ENCODE data around the gene TTLL10.
"Not testable (repeated sequence)": the region's sequence is repeated elsewhere in the genome, so short reads cannot be mapped to it uniquely, and the experiment has no call there.

TTLL10 gene

DNA sequence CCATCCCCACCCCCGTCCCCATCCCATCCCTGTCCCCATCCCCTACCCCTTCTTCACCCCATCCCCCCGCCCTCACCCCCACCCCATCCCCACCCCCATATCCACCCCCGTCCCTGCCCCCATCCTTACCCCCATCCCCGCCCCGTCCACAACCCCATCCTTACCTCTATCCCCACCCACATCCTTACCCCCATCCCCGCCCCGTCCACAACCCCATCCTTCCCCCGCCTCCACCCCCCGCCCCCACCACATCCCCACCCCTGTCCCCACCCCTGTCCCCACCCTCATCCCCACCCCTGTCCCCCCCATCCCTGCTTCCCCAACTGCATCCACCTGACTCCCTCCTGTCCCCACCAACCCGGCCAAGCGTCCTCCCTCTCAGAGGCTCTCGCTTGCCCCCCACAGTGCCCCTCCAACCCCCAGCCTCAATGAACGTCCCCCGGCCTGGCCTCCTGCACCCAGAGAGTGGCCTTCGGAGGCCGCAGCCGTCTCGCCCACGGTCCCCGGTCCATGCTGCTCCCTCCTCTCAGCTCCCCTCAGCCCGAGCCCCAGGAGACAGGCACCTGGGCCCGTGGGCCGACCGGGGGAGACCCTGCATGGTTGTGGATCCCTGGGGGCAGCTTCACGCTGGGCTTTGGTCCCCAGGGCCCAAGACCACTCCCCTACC is 32.3 kb upstream of the TTLL10 start:
- DNase-seq (ENCODE audit: low read depth, low spot score), result no peak

DNA sequence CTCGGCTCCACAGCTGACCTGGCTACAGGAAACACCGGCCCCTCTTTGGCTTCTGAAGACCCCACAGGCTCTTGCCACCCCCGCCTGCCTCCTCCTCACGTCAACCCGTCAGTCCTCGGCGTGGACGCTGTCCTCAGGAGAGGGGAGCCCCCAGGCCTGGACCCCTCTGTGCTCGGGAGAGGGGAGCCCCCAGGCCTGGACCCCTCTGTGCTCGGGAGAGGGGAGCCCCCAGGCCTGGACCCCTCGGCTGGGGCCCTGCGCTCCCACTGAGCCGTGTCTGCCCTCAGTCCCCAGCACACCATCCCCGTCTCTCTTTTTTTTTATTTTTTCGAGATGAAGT is 31.8 kb upstream of the TTLL10 start:
- no peak for DNase-seq (ENCODE audit: low read depth, low spot score)

DNA sequence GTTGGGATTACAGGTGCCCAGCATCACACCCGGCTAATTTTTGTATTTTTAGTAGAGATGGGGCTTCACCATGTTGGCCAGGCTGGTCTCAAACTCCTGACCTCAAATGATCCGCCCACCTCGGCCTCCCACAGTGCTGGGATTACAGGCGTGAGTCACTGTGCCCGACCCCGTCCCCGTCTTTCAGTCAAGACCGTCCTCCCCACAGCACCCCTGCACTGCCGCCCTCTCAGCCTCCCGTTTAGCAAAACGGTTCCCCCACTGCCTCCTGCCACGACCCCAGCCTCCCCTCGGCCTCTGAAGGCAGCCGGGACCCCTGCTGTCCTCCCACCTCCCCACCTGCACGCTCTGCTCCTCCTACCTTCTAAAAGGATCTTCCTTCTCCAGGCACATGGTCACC is 31.3 kb upstream of the TTLL10 start:
- DNase-seq (ENCODE audit: low read depth, low spot score), result not testable (repeated sequence)

DNA sequence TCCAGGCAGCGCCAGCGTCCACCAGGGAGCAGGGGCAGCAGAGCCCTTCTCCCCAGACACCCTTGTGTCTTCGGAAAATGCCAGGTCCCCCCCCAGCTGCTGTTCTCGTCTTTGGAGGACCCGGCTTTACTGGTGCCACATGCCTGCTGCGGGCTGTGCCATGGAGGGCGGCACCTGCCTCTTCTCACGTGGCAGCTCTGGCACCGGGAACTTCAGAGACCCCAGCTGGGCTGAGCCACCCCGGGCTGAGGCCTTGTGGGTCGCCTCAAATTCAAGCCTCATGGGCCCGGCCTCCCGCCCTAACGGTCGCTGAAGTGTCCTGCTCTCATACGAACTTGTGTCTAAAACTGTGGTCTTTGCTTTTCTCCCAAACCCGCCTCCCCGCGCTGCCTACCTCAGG is 30.8 kb upstream of the TTLL10 start:
- no peak for DNase-seq (ENCODE audit: low read depth, low spot score)

DNA sequence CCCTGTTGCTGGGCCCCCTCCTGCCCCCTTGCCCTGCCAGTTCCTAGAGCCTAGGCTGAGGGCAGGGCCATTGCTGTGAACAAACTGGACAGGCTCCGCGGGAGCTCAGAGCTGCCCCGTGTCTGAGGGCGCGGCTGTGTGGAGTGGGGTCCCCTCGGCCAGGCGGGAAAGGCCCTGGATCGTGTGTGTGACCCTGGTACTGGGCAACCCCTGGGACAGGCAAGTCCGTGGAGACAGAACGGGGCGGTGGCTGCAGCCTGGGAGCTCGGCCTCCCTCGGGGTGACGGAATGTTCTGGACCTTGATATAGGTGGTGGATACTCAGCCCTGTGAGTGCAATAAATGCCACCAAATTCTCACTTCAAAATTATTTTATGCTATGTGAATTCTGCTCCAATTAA is 30.0 kb upstream of the TTLL10 start:
- DNase-seq (ENCODE audit: low read depth, low spot score), result no peak

DNA sequence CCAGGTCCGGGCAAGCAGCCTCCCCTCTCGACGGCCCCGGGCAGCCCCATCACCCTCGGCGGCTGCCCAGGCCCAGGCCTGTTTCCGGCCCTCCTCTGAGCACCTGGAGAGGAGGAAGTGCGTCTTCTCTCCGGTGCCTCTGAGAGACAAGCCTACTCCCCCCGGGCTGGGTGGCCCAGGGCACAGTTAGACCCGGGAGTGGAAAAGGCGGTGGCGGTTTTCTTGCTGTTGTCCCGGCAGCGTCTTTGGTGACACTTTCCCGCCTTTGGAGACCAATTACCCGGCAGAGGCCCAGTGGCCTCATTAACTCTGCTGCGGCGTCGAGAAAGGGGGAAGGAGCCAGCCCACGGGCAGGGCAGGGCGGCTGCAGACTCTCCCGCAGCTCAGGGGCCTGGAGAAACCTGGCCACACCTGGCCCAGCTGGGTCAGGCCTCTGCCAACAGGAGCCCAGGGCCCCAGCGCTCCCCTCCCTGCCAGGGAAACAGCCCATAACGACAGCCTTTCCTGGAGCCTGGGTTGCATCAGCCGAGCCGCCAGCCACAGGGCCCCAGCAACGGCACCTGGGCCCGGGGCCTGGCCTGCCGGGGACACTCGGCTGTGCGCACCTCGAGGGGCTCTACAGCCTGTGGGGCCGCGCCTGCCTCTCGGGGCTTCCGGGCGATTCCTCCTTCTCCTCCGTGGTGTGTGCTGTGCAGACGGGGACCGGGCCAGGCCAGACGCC is 29.4 kb upstream of the TTLL10 start:
- DNase-seq (ENCODE audit: low read depth, low spot score), result peak; percentile 27

DNA sequence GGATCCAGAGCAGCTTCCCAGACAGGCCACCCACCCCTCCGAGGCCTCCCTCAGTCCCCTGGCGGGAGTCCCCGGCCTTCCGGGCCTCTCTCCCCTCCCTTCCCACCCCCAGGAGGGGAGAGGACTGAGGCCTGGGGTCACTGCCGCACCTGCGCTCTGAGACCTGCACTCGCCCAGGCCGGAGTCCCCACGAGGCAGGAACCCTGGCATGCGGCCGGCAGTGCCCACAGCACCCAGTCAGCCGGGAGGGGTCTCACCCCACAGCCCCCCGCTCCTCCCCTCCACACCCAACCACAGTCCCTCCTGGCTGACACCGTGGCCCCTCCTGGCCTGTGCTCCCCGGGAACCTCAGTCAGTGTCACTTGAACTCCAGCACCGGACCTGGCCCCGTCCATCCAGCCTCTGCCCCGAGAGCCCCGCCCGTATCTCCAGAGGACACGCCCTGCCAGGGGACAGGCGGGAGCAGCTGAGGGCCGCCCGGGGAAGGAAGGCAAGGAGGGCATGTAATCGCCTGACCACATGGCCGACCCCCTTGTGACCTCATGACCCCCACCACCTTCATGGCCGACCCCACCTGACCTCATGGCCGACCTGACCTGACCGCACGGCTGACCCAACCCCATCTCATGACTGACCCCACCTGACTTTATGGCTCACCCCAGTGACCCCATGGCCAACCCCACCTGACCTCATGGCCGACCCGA is 28.7 kb upstream of the TTLL10 start:
- no peak for DNase-seq (ENCODE audit: low read depth, low spot score)

DNA sequence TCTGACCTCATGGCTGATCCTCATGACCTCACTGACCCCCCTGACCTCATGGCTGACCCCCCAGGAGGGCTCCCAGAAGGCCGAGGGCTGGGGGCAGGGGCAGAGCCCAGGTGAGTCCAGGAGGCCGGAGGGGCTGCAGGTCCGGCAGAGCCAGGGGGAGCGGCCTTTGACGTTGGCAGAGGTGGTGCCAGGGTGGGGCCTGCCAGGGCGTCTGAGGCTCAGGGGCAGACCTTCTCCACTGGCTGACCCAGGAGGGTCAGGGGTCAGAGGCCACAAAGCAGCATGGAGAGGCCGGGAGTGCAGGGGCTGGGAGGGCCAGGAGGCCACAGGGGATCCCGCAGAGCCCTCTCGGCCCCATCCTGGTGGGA is 28.1 kb upstream of the TTLL10 start:
- no peak for DNase-seq (ENCODE audit: low read depth, low spot score)

DNA sequence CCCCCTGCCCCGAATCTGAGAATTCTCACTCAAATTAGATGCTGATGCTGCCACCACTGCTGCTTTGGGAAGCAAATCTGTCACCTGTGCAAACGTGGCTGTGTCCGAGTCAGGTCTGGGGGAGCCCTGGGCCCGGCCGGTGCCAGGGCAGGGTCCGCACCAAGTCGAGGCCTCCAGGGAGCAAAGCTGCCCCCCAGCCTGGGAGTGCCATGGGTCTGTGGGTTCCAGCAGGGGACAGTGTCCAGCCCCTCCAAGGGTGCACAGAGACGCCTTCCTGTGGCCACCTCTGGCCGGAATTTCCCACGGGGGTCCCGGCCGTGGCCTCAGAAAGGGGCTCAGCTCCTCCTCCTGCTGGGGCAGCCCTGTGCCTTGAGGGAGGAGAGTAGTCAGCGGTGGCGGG is 27.7 kb upstream of the TTLL10 start:
- DNase-seq (ENCODE audit: low read depth, low spot score), result no peak

DNA sequence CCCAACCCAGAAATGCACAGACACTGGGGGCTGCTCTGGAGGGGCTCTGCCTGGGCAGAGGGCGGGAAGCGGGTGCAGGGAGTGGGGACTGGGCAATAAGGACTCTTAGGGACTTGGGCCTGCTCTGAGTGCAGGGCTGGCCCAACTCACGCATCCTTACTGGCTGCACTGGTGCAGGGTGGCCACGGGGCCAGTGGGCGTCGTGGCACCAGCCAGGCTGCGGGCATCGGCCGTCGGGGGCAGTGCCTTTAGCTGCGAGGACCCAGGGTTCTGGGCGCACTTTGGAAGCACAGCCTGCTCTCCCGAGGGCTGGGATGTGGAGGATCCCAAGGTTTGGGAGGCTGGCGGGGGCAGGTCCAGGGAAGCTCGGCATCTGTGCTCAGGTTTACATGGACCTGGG is 27.1 kb upstream of the TTLL10 start:
- no peak for DNase-seq (ENCODE audit: low read depth, low spot score)

DNA sequence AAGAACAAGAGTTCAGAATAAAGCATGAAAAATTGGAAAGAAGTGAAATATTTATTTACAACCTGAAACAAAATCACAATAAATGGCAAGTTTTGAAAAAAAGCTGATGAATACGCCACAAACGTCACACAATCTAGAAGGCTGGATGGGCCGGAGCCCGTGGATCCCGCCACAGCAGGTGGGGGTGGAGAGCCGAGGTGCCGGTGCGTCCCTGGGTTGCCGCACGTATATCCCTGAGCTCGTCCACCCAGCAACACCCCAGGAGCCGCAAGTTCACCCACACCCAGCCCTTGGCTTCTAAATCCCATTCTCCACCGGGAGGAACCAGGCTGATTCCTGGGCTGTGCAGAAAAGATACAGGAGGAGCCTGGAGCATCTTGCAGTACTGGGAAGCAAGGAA is 25.6 kb upstream of the TTLL10 start:
- DNase-seq (ENCODE audit: low read depth, low spot score), result no peak

DNA sequence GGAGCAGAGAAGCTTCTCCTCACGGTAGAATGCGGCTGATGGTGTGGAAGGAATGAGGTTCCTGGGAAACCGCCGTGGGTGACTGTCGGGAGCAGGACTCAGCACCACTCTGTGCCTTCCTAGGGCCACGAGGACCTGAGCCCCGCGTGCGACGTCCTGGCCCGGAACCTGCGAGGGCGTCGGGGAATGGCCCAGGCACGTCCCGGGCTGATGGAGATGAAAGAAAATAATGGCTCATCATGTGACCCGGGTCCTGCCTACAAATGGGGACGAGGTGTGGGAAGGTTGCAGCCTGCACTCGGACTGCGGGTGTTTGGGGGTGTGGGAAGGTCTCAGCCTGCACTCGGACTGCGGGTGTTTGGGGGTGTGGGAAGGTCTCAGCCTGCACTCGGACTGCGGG is 25.1 kb upstream of the TTLL10 start:
- DNase-seq (ENCODE audit: low read depth, low spot score), result no peak

DNA sequence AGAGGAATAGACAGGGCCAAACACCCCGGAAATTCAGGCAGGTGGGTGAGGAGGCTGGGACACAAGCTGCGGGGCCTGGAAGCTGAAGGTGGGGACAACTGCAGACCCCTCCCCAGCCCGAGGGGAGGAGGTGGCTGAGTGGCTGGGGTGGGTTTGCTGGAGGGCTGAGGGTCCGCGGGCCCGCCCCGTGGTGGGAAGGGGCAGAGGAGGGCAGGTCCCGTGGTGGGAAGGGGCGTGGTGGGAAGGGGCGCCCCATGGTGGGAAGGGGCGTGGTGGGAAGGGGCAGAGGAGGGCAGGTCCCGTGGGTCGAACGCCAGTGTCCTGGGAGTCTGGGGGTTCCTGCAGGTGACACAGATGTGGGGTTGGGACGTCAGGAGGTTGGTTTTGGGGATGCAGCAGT is 24.3 kb upstream of the TTLL10 start:
- no peak for DNase-seq (ENCODE audit: low read depth, low spot score)

DNA sequence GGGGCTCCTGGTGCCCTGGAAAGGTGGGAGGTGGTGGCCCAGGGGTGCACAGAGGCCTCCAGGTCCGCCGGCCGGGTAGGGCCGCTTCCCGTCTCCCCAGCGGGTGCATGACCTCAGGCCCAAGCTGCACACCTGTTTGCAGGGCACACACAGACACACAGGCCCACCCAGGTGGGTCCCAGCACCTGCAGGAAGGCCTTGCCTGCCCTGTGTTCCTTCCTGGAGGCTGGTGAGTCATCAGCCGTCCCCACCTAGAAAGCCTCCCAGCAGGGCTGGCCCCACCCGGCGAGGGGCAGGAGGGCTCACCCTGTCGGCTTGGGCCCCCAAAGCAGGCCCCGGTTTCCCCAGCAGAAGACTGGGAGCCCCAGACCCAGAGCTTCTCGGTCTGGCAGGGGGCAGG is 23.6 kb upstream of the TTLL10 start:
- DNase-seq (ENCODE audit: low read depth, low spot score), result no peak

DNA sequence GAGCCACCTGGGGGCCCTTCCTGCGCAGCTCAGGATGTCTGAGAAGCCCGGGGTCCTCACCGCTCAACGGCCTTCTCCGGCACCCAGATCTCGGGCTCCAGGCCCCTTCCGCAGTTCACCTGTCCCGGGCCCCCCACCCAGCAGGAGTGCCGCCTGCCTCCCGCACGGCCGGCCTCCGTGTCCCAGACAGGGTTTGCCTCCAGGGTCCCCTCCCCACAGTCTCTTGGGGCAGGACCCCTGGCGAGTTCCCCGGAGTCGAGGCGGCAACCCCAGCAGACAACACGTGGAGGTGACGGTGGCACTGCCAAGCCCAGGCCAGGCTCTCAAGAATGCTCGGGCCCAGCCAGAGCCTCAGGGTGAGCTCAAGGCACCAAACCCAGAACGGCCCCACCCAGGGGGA is 22.4 kb upstream of the TTLL10 start:
- no peak for DNase-seq (ENCODE audit: low read depth, low spot score)

DNA sequence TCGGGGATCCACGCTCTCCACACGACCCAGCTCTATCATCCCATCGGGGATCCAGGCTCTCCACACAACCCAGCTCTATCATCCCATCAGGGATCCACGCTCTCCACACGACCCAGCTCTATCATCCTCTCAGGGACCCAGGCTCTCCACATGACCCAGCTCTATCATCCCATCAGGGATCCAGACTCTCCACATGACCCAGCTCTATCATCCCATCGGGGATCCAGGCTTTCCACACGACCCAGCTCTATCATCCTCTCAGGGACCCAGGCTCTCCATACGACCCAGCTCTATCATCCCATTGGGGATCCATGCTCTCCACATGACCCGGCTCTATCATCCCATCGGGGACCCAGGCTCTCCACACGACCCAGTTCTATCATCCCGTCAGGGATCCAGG is 21.2 kb upstream of the TTLL10 start:
- DNase-seq (ENCODE audit: low read depth, low spot score), result not testable (repeated sequence)

DNA sequence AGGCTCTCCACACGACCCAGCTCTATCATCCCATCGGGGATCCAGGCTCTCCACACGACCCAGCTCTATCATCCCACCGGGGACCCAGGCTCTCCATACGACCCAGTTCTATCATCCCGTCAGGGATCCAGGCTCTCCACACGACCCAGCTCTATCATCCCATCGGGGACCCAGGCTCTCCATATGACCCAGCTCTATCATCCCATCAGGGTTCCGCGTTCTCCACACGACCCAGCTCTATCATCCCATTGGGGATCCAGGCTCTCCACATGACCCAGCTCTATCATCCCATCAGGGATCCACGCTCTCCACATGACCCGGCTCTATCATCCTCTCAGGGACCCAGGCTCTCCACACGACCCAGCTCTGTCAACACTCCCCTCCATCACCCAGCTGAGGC is 20.5 kb upstream of the TTLL10 start:
- DNase-seq (ENCODE audit: low read depth, low spot score), result not testable (repeated sequence)

DNA sequence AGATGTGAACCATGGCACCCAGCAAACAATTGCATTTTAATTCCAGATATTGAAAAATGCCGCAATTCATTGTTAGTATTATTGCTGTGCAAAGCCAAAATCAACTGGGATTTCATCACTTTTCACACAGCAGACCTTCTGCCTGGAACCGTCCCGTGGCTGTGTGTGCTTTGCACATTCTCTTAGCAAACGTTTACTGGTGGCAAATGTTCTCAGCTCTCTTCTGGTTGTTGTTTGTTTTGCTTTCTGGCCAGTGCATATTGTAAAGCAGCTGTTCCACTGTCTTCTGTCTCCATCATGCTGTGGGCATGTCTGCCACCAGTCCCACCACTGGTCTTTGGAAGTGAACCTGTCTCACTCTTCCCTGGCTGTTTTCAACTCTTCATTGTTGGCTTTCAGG is 19.8 kb upstream of the TTLL10 start:
- DNase-seq (ENCODE audit: low read depth, low spot score), result no peak

DNA sequence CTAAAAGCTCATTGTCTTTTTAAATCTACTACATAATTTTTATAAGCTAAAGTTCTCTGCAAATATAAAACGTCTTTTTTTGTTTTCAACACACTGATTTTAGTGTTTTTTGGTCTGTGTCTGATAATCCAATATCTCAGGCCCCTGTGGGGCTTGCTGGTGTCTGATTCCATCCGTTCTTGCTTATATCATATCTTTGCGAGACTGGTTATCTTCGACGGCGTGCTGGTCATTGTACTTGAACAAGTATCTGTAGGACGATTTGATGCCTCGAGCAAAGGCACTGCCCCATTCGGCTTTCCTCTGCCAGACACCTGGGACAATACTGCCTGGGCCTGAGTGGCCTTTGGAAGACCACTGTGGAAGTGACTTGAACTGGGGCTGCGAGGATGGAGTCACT is 18.4 kb upstream of the TTLL10 start:
- DNase-seq (ENCODE audit: low read depth, low spot score), result no peak

DNA sequence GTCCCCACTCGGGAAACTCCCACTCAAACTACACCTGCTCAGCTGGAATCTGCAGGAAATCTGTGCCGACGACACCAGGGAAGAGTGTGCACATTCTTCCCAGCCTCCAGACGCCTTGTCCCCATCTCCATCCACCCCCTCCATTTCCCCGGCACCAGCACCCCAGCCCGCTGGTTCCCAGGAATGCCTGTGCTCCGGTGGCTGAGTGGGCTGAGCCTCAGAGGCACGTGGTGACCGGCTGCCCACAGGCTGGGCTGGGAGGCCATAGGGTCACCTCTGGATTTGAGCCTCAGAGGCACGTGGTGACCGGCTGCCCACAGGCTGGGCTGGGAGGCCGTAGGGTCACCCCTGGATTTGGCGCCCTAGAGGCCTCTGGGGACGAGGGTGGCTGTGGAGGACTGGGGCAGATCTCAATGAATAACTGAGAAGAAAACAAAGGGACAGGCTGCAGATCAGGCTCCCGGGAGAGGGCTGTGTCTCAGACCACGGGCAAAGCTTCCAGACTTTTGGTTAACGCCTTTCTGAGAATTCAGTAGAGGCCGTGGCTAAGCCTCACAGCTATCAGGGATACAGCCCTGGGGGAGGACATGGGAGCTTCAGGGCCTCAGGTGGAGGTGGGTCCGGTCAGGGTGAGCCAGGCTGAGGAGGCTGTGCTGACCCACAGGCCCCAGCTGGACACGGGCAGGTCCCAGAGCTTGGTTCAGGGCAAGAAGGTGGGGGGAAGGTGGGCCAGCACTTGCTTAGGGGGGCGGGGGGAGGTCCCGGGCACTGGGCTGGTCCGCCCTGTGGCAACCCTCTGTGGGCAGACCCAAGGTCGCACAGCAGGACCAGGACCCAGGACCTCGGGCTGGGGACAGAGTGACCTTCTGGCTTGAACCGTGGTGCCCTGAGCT is 17.3 kb upstream of the TTLL10 start:
- DNase-seq (ENCODE audit: low read depth, low spot score), result no peak

DNA sequence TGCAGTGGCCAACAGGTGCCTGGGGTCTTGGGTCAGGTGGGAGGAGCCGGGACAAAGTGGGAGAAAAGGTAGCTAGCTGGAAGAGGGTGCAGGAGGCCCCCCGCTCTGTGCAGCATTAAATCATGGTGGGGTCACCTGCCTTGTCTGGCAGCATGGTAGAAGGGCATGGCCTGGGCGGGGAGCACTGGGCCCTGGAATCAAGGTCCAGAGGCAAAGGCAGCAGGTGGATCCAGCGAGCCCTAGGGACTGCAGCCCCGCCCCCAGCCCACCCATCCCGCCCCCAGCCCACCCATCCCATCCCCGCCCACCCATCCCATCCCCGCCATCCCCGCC is 16.7 kb upstream of the TTLL10 start:
- DNase-seq (ENCODE audit: low read depth, low spot score), result no peak

DNA sequence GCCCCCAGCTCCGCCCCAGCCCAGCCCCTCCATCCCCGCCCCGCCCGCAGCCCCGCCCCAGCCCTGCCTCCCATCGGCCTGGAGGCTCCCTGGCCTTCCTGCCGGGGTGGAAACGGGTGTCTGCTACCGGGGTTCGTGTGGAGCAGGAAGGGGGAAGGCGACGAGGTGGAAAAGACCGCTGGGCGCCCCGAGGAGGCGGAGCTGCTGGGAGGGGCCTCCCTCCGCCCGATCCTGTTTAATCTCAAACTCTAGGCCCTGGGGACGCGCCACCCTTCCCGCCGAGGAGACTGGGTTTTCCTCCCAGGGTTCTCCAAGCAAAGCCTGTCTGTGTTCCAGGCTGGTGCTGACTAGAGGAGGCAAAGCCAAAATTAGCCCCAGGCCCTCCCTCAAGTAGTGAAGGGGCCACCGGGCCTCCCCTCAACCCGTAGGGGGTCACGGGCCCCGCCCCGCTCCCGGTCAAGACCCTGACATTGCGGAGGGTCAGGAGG is 16.2 kb upstream of the TTLL10 start:
- DNase-seq (ENCODE audit: low read depth, low spot score), result peak; percentile 27

Measured in activated CD4-positive, CD25-positive, alpha-beta regulatory T cell treated with anti-CD3 and anti-CD28 coated beads, Interleukin-2, amount 50 U/mL, for 16 hours (primary cell).